Pancreas (tissue), 10 donors: ENCODE data around the gene TRPT1. TPM values are rescaled to one million over a fixed set of nuclear protein-coding genes. Genes with fewer than 3 reads are reported as not detected.

Source experiments
- ATAC-seq, 4 donors: fragments of 200-7000 bp; cut with Tn5 transposase; one replicate each; pipeline versions ENCODE4 v1.8.0 to v1.9.1; 2020; ENCODE audit warnings: mild to moderate bottlenecking in 4 of 4, moderate library complexity in 4 of 4
- DNase-seq, 6 donors: peaks; one replicate each; pipeline ENCODE4 v3.0.0-alpha.2; 2020
- FAIRE-seq: peaks from 2 replicates; lab custom pipeline; 2012; peaks lifted over from hg19 to GRCh38; lab: Jason Lieb, UNC
- H3K27ac ChIP-seq, 4 donors: fragments of 200-600 bp; sonication (generic); 1 replicate in 3 of 4; 2 replicates in 1 of 4; pipeline versions ENCODE4 v1.5.0 to v1.8.0; 2020
- H3K27me3 ChIP-seq, 4 donors: fragments of 200-600 bp; one replicate each; pipeline ENCODE4 v1.8.0; 2021
- H3K36me3 ChIP-seq, 3 donors: fragments of 200-600 bp; sonication (generic) in 1 of 3; one replicate each; pipeline versions ENCODE4 v1.5.0 to v1.8.0; 2020 to 2021
- H3K4me1 ChIP-seq, 3 donors: fragments of 200-600 bp; one replicate each; pipeline ENCODE4 v1.8.0; 2021
- H3K4me3 ChIP-seq, 4 donors: fragments of 200-600 bp; sonication (generic) in 2 of 4; one replicate each; pipeline versions ENCODE4 v1.5.0 to v1.8.0; 2020 to 2021
- H3K9me3 ChIP-seq, 4 donors: fragments of 200-600 bp; one replicate each; pipeline ENCODE4 v1.8.0; 2021
- WGBS, 2 donors: extraction: QIAGEN DNeasy Blood & Tissue Kit; methylation state at CpG; one replicate each; pipeline ENCODE4 v1.1.7; 2013; 5-methylcytosine and 5-hydroxymethylcytosine counted together
- intact Hi-C, 3 donors: fragments of 100-400 bp; cut with DNase I; formaldehyde crosslinking; loops; one replicate each; pipeline versions ENCODE4 v1.11.1 to v1.14.2; 2022
- polyA plus RNA-seq, 2 donors: library from polyadenylated mRNA; stranded (reverse); fragments of 200-250 nt; gene quantifications; one replicate each; pipeline ENCODE4 v1.2.3, GENCODE V29; 2013
- total RNA-seq, 6 donors: library from RNA; stranded (reverse); fragmentation: NEBNext Ultra II Directional in 4 of 6; extraction: Animal tissue kit (Norgen Biotek cat#: 25700) in 4 of 6; gene quantifications; one replicate each; pipeline versions ENCODE4 v1.2.1 to v1.2.4, GENCODE V29; 2021 to 2023
- TF ChIP-seq, protein P1 (sequence below), 4 donors: fragments of 200-600 bp; sonication (generic) in 3 of 4; IDR thresholded peaks; one replicate each; pipeline versions ENCODE4 v1.5.0 to v1.8.0; 2021; ENCODE audit warnings: antibody characterized with exemption in 4 of 4
- donor health status: healthy with polysubstance abuse.
- donor health status: DM: no; HTN: no; CAD: no; lungs with moderate emphysema.
- donor health status: DM: no; HTN: no; CAD: no.
- donor health status: control.
- donor health status: control.
- donor health status: Bipolar disorder and iron deficiency.
- donor health status: DM: yes; HTN: yes; CAD: no.
- donor health status: DM: no; HTN: no; CAD: no.
- donor health status: DM: no; HTN: no; CAD: no.
- donor health status: DM: yes; HTN: yes; CAD: no.

The TRPT1 gene
- total and polyA plus RNA-seq, 8 donors = 18.6 to 78.7 (median 28.1) TPM

DNA sequence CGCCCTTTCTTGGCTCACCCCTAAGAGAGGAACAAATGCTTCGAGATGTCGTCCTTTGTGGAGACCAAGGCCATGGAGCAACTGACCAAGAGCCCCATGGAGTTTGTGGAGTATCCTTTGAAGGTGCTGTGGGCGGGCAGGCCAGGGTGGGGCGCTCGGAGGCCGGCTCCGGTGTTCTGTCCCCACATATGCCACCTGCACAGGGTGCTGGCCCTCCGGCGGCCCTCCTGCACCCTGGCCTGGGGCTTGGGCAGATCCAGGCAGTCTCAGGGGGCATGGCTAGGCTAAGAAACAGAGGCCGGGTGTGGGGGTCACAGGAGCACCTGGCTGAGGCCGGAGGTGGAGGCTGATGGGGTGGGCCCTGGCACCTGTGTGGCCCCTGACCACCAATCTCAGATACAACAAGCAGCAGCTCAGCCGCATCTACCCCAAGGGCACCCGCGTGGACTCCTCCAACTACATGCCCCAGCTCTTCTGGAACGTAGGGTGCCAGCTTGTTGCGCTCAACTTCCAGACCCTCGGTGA, 35.6 kb upstream of the TRPT1 start:
- Histone ChIP-seq H3K4me1 (no peaks in the 10 kb centered on the region), H3K27me3 (no peaks in the 10 kb centered on the region), H3K36me3 (peaks cover 0 to 12% (median 0%) of the 10 kb centered on the region in 3 donors), H3K4me3 (no peak overlapping the region), H3K27ac (no peak overlapping the region), H3K9me3 (no peaks in the 10 kb centered on the region)
- FAIRE-seq = no peak
- peak in 2 of 6 donors; percentile 33 to 48 for DNase-seq
- intact Hi-C loops = loop anchor here in 1 of 3 donors (5.0 kb wide), 1 partner anchor 54 kb away; the partner anchor contains the start of gene FERMT3
- WGBS, 2 donors = 90 to 92% methylated on average over 17 to 18 of the region's 18 CpGs
- TF ChIP-seq, protein P1, sequence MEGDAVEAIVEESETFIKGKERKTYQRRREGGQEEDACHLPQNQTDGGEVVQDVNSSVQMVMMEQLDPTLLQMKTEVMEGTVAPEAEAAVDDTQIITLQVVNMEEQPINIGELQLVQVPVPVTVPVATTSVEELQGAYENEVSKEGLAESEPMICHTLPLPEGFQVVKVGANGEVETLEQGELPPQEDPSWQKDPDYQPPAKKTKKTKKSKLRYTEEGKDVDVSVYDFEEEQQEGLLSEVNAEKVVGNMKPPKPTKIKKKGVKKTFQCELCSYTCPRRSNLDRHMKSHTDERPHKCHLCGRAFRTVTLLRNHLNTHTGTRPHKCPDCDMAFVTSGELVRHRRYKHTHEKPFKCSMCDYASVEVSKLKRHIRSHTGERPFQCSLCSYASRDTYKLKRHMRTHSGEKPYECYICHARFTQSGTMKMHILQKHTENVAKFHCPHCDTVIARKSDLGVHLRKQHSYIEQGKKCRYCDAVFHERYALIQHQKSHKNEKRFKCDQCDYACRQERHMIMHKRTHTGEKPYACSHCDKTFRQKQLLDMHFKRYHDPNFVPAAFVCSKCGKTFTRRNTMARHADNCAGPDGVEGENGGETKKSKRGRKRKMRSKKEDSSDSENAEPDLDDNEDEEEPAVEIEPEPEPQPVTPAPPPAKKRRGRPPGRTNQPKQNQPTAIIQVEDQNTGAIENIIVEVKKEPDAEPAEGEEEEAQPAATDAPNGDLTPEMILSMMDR (IDR thresholded peaks at IDR 0.05) = no peak
- ATAC-seq = no peak

DNA sequence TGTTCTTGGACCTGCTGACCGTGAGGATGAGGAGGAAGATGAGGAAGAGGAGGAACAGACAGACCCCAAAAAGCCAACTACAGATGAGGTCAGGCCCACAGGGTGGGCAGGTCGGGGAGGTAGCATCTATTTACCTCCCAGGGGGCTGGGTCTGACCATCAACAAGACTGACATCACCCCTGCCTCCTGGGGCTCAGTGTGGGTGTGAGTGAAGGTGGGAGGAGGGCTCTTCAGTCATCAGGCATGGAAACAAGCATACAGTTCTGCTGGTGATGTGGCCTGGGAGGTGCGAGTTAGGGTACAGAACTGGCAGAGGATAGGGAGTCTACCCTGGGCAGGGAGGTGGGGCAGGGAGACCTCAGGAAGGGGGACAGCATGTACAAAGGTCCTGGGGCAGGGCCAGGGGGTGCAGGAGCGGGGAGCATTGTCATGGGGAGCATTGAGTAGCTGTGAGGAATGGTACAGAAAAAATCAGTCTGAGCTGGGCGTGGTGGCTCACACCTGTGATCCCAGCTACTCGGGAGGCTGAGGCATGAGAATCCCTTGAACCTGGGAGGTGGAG, 34.2 kb upstream of the TRPT1 start:
- Histone ChIP-seq H3K4me3 (no peak overlapping the region), H3K4me1 (no peaks in the 10 kb centered on the region), H3K27ac (no peak overlapping the region), H3K9me3 (no peaks in the 10 kb centered on the region), H3K36me3 (peaks cover 0 to 19% (median 0%) of the 10 kb centered on the region in 3 donors), H3K27me3 (no peaks in the 10 kb centered on the region)
- WGBS, 2 donors = 93 to 95% methylated on average over 6 of the region's 6 CpGs
- ATAC-seq (no peak), FAIRE-seq (no peak), DNase-seq (peak in 1 of 6 donors; percentile 12)
- TF ChIP-seq, protein P1 (IDR thresholded peaks at IDR 0.05) = no peak
- intact Hi-C loops = loop anchor here in 1 of 3 donors (5.0 kb wide), 1 partner anchor 53 kb away; the partner anchor contains the start of gene FERMT3

DNA sequence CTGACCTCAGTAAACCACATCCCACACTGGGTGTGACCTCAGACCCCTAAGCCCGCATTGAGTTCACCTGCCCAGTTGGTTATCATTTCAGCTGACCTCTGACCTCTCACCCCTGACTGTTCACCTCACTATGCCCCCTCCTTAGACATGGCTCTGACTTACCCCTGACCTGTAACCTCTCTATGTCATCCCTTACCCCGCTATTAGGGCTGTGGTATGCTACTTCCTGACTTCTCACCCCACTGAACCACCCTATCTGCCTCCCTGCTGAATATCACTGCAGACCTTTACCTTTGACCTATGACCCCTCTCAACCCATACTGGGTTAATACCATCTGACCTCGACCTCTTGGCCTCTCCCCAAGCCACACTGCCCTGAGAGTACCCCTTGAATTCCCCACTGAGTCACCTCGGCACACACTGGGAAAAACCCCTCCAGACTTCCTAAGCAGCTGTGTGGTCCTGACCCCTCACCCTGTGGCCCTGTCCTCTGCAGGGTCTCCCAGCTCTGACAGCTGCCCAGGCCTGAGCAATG, 33.6 kb upstream of the TRPT1 start:
- H3K9me3 ChIP-seq = no peaks in the 10 kb centered on the region
- ATAC-seq = no peak
- no peak for DNase-seq
- no peaks in the 10 kb centered on the region for H3K27me3 ChIP-seq
- no peak for FAIRE-seq
- intact Hi-C loops = loop anchor here in 1 of 3 donors (5.0 kb wide), 1 partner anchor 52 kb away; the partner anchor contains the start of gene FERMT3
- no peak overlapping the region for H3K4me3 ChIP-seq
- no peak overlapping the region for H3K27ac ChIP-seq
- TF ChIP-seq, protein P1 (IDR thresholded peaks at IDR 0.05) = no peak
- peaks cover 0 to 19% (median 0%) of the 10 kb centered on the region in 3 donors for H3K36me3 ChIP-seq
- WGBS, 2 donors = 79 to 86% methylated on average over 4 of the region's 4 CpGs
- no peaks in the 10 kb centered on the region for H3K4me1 ChIP-seq

DNA sequence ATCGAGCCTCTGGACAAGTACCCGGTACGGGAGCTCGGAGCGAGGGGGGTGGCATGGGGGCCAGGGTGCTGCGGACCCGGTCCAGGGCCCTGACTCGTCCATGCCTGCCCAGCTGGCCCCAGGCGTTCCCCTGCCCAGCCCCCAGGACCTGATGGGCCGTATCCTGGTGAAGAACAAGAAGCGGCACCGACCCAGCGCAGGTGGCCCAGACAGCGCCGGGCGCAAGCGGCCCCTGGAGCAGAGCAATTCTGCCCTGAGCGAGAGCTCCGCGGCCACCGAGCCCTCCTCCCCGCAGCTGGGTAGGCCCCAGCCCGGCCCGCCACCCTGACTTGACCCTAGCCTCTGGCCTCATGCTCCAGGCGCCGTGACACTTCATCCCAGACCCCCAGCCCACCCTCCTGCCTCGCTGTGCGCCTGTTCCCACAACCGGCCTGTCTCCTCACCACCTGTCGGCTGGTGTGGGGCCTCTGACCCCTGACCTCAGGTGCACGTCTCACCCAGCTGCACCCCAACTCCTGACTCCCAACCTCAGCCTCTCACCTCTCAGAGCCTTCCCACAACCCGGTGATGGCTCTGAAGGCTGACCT, 33.1 kb upstream of the TRPT1 start:
- intact Hi-C loops = no loop called here
- 92 to 93% methylated on average over 30 to 32 of the region's 32 CpGs for WGBS, 2 donors
- H3K4me1 ChIP-seq = no peaks in the 10 kb centered on the region
- no peak for ATAC-seq
- H3K4me3 ChIP-seq = no peak overlapping the region
- no peak overlapping the region for H3K27ac ChIP-seq
- H3K36me3 ChIP-seq = peaks cover 0 to 19% (median 0%) of the 10 kb centered on the region in 3 donors
- DNase-seq = peak in 3 of 6 donors; percentile 40 to 80 (median 51)
- TF ChIP-seq, protein P1 (IDR thresholded peaks at IDR 0.05) = no peak
- no peaks in the 10 kb centered on the region for H3K9me3 ChIP-seq
- no peak for FAIRE-seq
- H3K27me3 ChIP-seq = no peaks in the 10 kb centered on the region
